ENCODE data around the gene RABL6. TPM values are rescaled to one million over a fixed set of nuclear protein-coding genes. Genes with fewer than 3 reads are reported as not detected.

RABL6 gene
- polyA plus RNA-seq, 2 donors: 46.5 to 61.7 TPM

DNA sequence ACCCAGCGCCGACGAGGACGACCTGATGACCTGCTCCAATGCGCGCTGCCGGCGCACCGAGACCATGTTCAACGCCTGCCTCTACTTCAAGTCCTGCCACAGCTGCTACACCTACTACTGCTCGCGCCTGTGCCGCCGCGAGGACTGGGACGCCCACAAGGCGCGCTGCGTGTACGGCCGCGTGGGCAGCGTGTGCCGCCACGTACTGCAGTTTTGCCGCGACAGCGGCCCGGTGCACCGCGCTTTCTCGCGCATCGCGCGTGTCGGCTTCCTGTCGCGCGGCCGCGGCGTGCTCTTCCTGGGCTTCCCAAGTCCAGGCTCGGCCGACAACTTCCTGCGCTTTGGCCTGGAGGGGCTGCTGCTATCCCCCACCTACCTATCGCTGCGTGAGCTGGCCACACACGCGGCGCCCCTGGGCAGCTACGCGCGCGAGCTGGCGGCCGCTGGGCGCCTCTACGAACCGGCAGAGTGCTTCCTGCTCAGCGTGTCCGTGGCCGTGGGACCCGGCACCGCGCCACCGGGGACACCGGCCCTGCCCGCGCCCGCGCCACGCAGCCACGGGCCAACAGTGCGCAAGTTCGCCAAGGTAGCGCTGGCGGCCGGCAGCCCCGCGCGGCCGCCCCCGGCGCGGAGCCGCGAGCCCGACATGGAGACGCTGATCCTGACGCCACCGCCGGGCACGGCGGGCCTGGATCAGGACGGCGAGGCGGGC lies 38.8 kb downstream of the RABL6 start:
- Histone ChIP-seq H3K36me3 (ENCODE audit: control insufficient read depth in 2 of 2, insufficient read depth in 2 of 2, low read length in 1 of 2) (peaks cover 0 to 4% of the 10 kb centered on the region in 2 donors), H3K27me3 (ENCODE audit: control insufficient read depth in 1 of 2, insufficient read depth in 2 of 2, low read length in 2 of 2) (no peaks in the 10 kb centered on the region), H3K27ac (ENCODE audit: low read depth in 2 of 2, low read length in 1 of 2) (no peak overlapping the region), H3K9me3 (ENCODE audit: control insufficient read depth in 2 of 2, insufficient read depth in 1 of 2, low read depth in 1 of 2, low read length in 1 of 2) (peaks cover 0 to 7% of the 10 kb centered on the region in 2 donors), H3K4me3 (ENCODE audit: low read depth in 1 of 2, low read length in 2 of 2) (peak overlapping the region; percentile 39 to 60), H3K4me1 (ENCODE audit: control insufficient read depth in 2 of 2, insufficient read depth in 2 of 2, low read length in 1 of 2) (peaks cover 4 to 40% of the 10 kb centered on the region in 2 donors)
- WGBS, 2 donors: 5 to 14% methylated on average over 79 to 98 of the region's 98 CpGs

- Histone ChIP-seq H3K27ac (ENCODE audit: low read depth in 2 of 2, low read length in 1 of 2) (peak overlapping the region; percentile 80 to 84), H3K9me3 (ENCODE audit: control insufficient read depth in 2 of 2, insufficient read depth in 1 of 2, low read depth in 1 of 2, low read length in 1 of 2) (peaks cover 0 to 7% of the 10 kb centered on the region in 2 donors)
Measured at GRCh38 chr9:136847088-136847825, 39.5 kb downstream of the RABL6 start.

DNA sequence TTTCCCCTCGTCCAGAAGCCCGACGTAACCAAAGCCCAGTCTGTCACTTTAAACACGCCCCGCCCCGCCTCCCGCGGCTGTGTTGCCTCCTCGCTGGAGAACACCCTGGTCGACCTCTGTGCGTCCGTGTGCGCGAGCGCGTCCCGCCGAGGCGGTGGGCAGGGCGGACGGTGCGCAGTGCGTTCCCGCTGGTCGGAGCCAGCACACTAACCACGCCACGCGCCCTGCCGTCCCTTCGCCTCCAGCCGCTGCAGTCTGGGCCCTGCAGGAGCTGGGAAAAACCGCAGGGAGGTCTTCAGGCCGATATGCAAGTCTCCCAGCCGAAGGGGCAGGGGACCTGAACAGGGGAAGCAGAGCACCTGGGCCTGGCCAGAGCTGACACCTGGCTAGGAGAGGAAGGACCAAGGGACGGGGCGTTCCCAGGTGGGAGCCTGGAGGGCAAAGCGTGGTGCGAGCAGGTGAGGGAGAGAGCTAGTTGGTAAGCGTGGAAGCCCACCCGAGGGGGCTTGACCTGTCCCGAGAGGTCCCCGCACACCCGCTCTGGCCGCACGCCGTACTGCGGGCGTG lies 40.2 kb downstream of the RABL6 start:
- peaks cover 0 to 4% of the 10 kb centered on the region in 2 donors for H3K36me3 ChIP-seq (ENCODE audit: control insufficient read depth in 2 of 2, insufficient read depth in 2 of 2, low read length in 1 of 2)
- no peaks in the 10 kb centered on the region for H3K27me3 ChIP-seq (ENCODE audit: control insufficient read depth in 1 of 2, insufficient read depth in 2 of 2, low read length in 2 of 2)
- peaks cover 4 to 35% of the 10 kb centered on the region in 2 donors for H3K4me1 ChIP-seq (ENCODE audit: control insufficient read depth in 2 of 2, insufficient read depth in 2 of 2, low read length in 1 of 2)
- WGBS, 2 donors: 0 to 1% methylated on average over 48 of the region's 48 CpGs
- peak overlapping the region; percentile 60 to 73 for H3K4me3 ChIP-seq (ENCODE audit: low read depth in 1 of 2, low read length in 2 of 2)
- H3K9me3 ChIP-seq (ENCODE audit: control insufficient read depth in 2 of 2, insufficient read depth in 1 of 2, low read depth in 1 of 2, low read length in 1 of 2): peaks cover 0 to 7% of the 10 kb centered on the region in 2 donors
- peak overlapping the region; percentile 80 to 84 for H3K27ac ChIP-seq (ENCODE audit: low read depth in 2 of 2, low read length in 1 of 2)

More at GRCh38 chr9:136847088-136847825, 39.5 kb downstream of the RABL6 start:
- WGBS, 2 donors: 3 to 7% methylated on average over 48 to 75 of the region's 75 CpGs
- Histone ChIP-seq H3K4me1 (ENCODE audit: control insufficient read depth in 2 of 2, insufficient read depth in 2 of 2, low read length in 1 of 2) (peaks cover 4 to 38% of the 10 kb centered on the region in 2 donors), H3K36me3 (ENCODE audit: control insufficient read depth in 2 of 2, insufficient read depth in 2 of 2, low read length in 1 of 2) (peaks cover 0 to 4% of the 10 kb centered on the region in 2 donors), H3K4me3 (ENCODE audit: low read depth in 1 of 2, low read length in 2 of 2) (peak overlapping the region; percentile 60 to 73), H3K27me3 (ENCODE audit: control insufficient read depth in 1 of 2, insufficient read depth in 2 of 2, low read length in 2 of 2) (no peaks in the 10 kb centered on the region)

DNA sequence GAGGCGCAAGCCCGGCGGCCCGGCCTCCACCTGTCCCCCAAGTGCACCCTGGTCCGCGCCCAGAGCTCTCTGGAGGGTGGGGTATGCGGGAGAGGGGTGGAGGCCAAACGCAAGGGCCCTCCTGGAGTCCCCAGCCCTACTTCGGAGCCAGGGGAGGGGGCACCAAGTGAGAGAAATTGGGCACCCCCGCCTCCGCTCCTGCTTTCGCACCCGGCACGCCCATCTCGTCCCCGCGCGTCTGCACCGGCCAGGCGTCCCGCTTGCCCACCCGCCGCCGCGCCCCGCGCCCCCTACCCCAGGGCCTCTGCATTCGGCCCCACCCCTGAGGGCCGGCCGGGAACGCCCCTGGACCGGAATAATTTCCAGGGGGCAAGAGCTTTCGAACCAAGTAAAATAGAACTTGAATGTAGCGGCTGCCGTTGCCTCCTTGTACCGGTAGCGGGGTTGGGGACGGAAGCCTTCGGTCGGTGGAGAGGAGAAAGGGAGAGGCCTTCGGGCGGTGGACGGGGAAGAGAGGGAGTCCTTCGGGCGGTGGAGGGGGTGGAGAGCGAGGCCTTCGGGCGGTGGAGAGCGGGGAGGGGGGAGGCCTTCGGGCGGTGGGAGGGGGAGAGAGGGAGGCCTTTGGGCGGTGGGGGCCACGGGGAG lies 40.8 kb downstream of the RABL6 start:
- peaks cover 4 to 31% of the 10 kb centered on the region in 2 donors for H3K4me1 ChIP-seq (ENCODE audit: control insufficient read depth in 2 of 2, insufficient read depth in 2 of 2, low read length in 1 of 2)

GRCh38 chr9:136849038-136849959 lies 41.6 kb downstream of the RABL6 start, which contains the start of gene PHPT1:
Gene PHPT1, plus strand, starts transcription at chr9:136849409. Its CDS starts 22 bp downstream, at chr9:136849431.
- peaks cover 0 to 4% of the 10 kb centered on the region in 2 donors for H3K36me3 ChIP-seq (ENCODE audit: control insufficient read depth in 2 of 2, insufficient read depth in 2 of 2, low read length in 1 of 2)
- H3K4me1 ChIP-seq (ENCODE audit: control insufficient read depth in 2 of 2, insufficient read depth in 2 of 2, low read length in 1 of 2): peaks cover 4 to 35% of the 10 kb centered on the region in 2 donors
- peak within 1 kb of the TSS; percentile 96 to 97 for H3K27ac ChIP-seq (ENCODE audit: low read depth in 2 of 2, low read length in 1 of 2)
- peak within 1 kb of the TSS; percentile 60 to 73 for H3K4me3 ChIP-seq (ENCODE audit: low read depth in 1 of 2, low read length in 2 of 2)
- WGBS, 2 donors: 1% methylated on average over 39 to 77 of the region's 77 CpGs
- H3K27me3 ChIP-seq (ENCODE audit: control insufficient read depth in 1 of 2, insufficient read depth in 2 of 2, low read length in 2 of 2): no peaks in the 10 kb centered on the region
- peaks cover 0 to 7% of the 10 kb centered on the region in 2 donors for H3K9me3 ChIP-seq (ENCODE audit: control insufficient read depth in 2 of 2, insufficient read depth in 1 of 2, low read depth in 1 of 2, low read length in 1 of 2)

More for the DNA sequence above, 40.8 kb downstream of the RABL6 start:
- WGBS, 2 donors: 1% methylated on average over 35 to 51 of the region's 53 CpGs
- H3K4me3 ChIP-seq (ENCODE audit: low read depth in 1 of 2, low read length in 2 of 2): peak overlapping the region; percentile 60 to 73
- peaks cover 0 to 7% of the 10 kb centered on the region in 2 donors for H3K9me3 ChIP-seq (ENCODE audit: control insufficient read depth in 2 of 2, insufficient read depth in 1 of 2, low read depth in 1 of 2, low read length in 1 of 2)
- H3K36me3 ChIP-seq (ENCODE audit: control insufficient read depth in 2 of 2, insufficient read depth in 2 of 2, low read length in 1 of 2): peaks cover 0 to 4% of the 10 kb centered on the region in 2 donors
- H3K27me3 ChIP-seq (ENCODE audit: control insufficient read depth in 1 of 2, insufficient read depth in 2 of 2, low read length in 2 of 2): no peaks in the 10 kb centered on the region
- peak overlapping the region; percentile 84 to 97 for H3K27ac ChIP-seq (ENCODE audit: low read depth in 2 of 2, low read length in 1 of 2)

- Histone ChIP-seq H3K36me3 (ENCODE audit: control insufficient read depth in 2 of 2, insufficient read depth in 2 of 2, low read length in 1 of 2) (peaks cover 0 to 4% of the 10 kb centered on the region in 2 donors), H3K4me1 (ENCODE audit: control insufficient read depth in 2 of 2, insufficient read depth in 2 of 2, low read length in 1 of 2) (peaks cover 4 to 36% of the 10 kb centered on the region in 2 donors), H3K27ac (ENCODE audit: low read depth in 2 of 2, low read length in 1 of 2) (peak overlapping the region; percentile 45 to 50), H3K27me3 (ENCODE audit: control insufficient read depth in 1 of 2, insufficient read depth in 2 of 2, low read length in 2 of 2) (no peaks in the 10 kb centered on the region), H3K9me3 (ENCODE audit: control insufficient read depth in 2 of 2, insufficient read depth in 1 of 2, low read depth in 1 of 2, low read length in 1 of 2) (peaks cover 0 to 6% of the 10 kb centered on the region in 2 donors), H3K4me3 (ENCODE audit: low read depth in 1 of 2, low read length in 2 of 2) (peak overlapping the region; percentile 40 to 60)
- 42 to 46% methylated on average over 41 to 43 of the region's 43 CpGs for WGBS, 2 donors
Measured at GRCh38 chr9:136849960-136850865, 42.5 kb downstream of the RABL6 start.

GRCh38 chr9:136850866-136851775 lies 43.4 kb downstream of the RABL6 start:
- no peak overlapping the region for H3K4me3 ChIP-seq (ENCODE audit: low read depth in 1 of 2, low read length in 2 of 2)
- peaks cover 4 to 30% of the 10 kb centered on the region in 2 donors for H3K4me1 ChIP-seq (ENCODE audit: control insufficient read depth in 2 of 2, insufficient read depth in 2 of 2, low read length in 1 of 2)

More at GRCh38 chr9:136850866-136851775, 43.4 kb downstream of the RABL6 start:
- Histone ChIP-seq H3K27ac (ENCODE audit: low read depth in 2 of 2, low read length in 1 of 2) (no peak overlapping the region), H3K9me3 (ENCODE audit: control insufficient read depth in 2 of 2, insufficient read depth in 1 of 2, low read depth in 1 of 2, low read length in 1 of 2) (peaks cover 0 to 4% of the 10 kb centered on the region in 2 donors), H3K27me3 (ENCODE audit: control insufficient read depth in 1 of 2, insufficient read depth in 2 of 2, low read length in 2 of 2) (no peaks in the 10 kb centered on the region), H3K36me3 (ENCODE audit: control insufficient read depth in 2 of 2, insufficient read depth in 2 of 2, low read length in 1 of 2) (peaks cover 0 to 4% of the 10 kb centered on the region in 2 donors)
- whole genome bisulfite sequencing, 2 donors: 81 to 82% methylated on average over 22 to 23 of the region's 23 CpGs

Data from esophagus (tissue), 2 donors.